Measurements from ENCODE around the gene SLC5A6. TPM values are rescaled to one million over a fixed set of nuclear protein-coding genes. Genes with fewer than 3 reads are reported as not detected.

The SLC5A6 gene
- total RNA-seq, 2 experiments from 2014 or later: 31.6 to 32.2 TPM

Other genes starting within 250 kb of the SLC5A6 start
- gene MAPRE3, start 241.6 kb downstream of the SLC5A6 start, total RNA-seq: 1 to 10 TPM; 1.9 to 2.0 TPM
- 10 to 100 TPM; 68.1 to 70.8 TPM for gene TMEM214, start 179.3 kb downstream of the SLC5A6 start, total RNA-seq
- 10 to 100 TPM; 14.9 to 18.0 TPM for gene AGBL5, start 160.6 kb downstream of the SLC5A6 start, total RNA-seq
- gene OST4, start 140.6 kb downstream of the SLC5A6 start, total RNA-seq: 100 to 1,000 TPM; 302 to 325 TPM
- gene EMILIN1, start 133.7 kb downstream of the SLC5A6 start, total RNA-seq: 1 to 10 TPM in 1 of 2 experiments, under 1 TPM in 1; 0.91 to 1.2 TPM
- 10 to 100 TPM; 13.1 to 13.7 TPM for gene KHK, start 125.5 kb downstream of the SLC5A6 start, total RNA-seq
- 1 to 10 TPM; 1.6 TPM for gene CGREF1, start 93.1 kb downstream of the SLC5A6 start, total RNA-seq
- gene ABHD1, start 88.5 kb downstream of the SLC5A6 start, total RNA-seq: 1 to 10 TPM in 1 of 2 experiments, under 1 TPM in 1; 0.77 to 1.4 TPM
- 10 to 100 TPM; 51.7 to 53.9 TPM for gene PREB, start 77.6 kb downstream of the SLC5A6 start, total RNA-seq
- not detected for gene PRR30, start 72.9 kb downstream of the SLC5A6 start, total RNA-seq
- gene TCF23, start 63.3 kb downstream of the SLC5A6 start, total RNA-seq: not detected
- gene ATRAID, start 227 bp downstream of the SLC5A6 start, total RNA-seq: 10 to 100 TPM; 74.9 to 84.6 TPM
- 10 to 100 TPM; 60.1 to 60.4 TPM for gene CAD, start 5.1 kb upstream of the SLC5A6 start, total RNA-seq
- under 1 TPM; 0.34 to 0.64 TPM for gene SLC30A3, start 50.8 kb upstream of the SLC5A6 start, total RNA-seq
- gene DNAJC5G, start 63.2 kb upstream of the SLC5A6 start, total RNA-seq: not detected
- under 1 TPM in 1 of 2 experiments, not detected in 1; 0.19 TPM for gene TRIM54, start 70.2 kb upstream of the SLC5A6 start, total RNA-seq
- gene UCN, start 96.2 kb upstream of the SLC5A6 start, total RNA-seq: 1 to 10 TPM; 3.7 to 5.1 TPM
- 100 to 1,000 TPM in 1 of 2 experiments, 10 to 100 TPM in 1; 93.4 to 100 TPM for gene MPV17, start 110.8 kb upstream of the SLC5A6 start, total RNA-seq
- 10 to 100 TPM; 66.4 to 70.8 TPM for gene GTF3C2, start 144.5 kb upstream of the SLC5A6 start, total RNA-seq
- gene EIF2B4, start 158.1 kb upstream of the SLC5A6 start, total RNA-seq: 10 to 100 TPM; 38.3 to 39.2 TPM
- gene SNX17, start 158.3 kb upstream of the SLC5A6 start, total RNA-seq: 100 to 1,000 TPM; 113 to 116 TPM
- gene ZNF513, start 168.5 kb upstream of the SLC5A6 start, total RNA-seq: 10 to 100 TPM; 16.4 to 18.6 TPM
- 10 to 100 TPM; 90.1 to 91.3 TPM for gene PPM1G, start 197.3 kb upstream of the SLC5A6 start, total RNA-seq
- 10 to 100 TPM; 92.2 to 92.5 TPM for gene NRBP1, start 216.4 kb upstream of the SLC5A6 start, total RNA-seq
- 10 to 100 TPM; 12.2 to 13.9 TPM for gene KRTCAP3, start 230.1 kb upstream of the SLC5A6 start, total RNA-seq